ENCODE results near the gene CD302. TPM values are rescaled to one million over a fixed set of nuclear protein-coding genes. Genes with fewer than 3 reads are reported as not detected.

The CD302 gene
- total and polyA plus RNA-seq, 3 donors from 2014 or later, result 18.3 to 26.4 (median 23.2) TPM

Other genes with a start within 250 kb of the CD302 start
- gene BAZ2B, start 181.7 kb downstream of the CD302 start, total RNA-seq, result 100 to 1,000 TPM; 119 to 132 TPM
- 23.5 TPM for gene BAZ2B, start 181.7 kb downstream of the CD302 start, polyA plus RNA-seq (ENCODE audit: insufficient read depth, low read depth, low replicate concordance)
- gene MARCHF7, start 85.7 kb downstream of the CD302 start, total RNA-seq, result 100 to 1,000 TPM in 1 of 2 donors, 10 to 100 TPM in 1; 89.4 to 115 TPM
- 97.8 TPM for gene MARCHF7, start 85.7 kb downstream of the CD302 start, polyA plus RNA-seq (ENCODE audit: insufficient read depth, low read depth, low replicate concordance)
- gene LY75, start 106.5 kb upstream of the CD302 start, total RNA-seq, result 1 to 10 TPM in 1 of 2 donors, under 1 TPM in 1; 0.63 to 1.5 TPM
- 1.8 TPM for gene LY75, start 106.5 kb upstream of the CD302 start, polyA plus RNA-seq (ENCODE audit: insufficient read depth, low read depth, low replicate concordance)

Data from testis (tissue), 3 donors.